B cell (primary cell): Measurements from ENCODE around the gene GALNT7. TPM values are rescaled to one million over a fixed set of nuclear protein-coding genes. Genes with fewer than 3 reads are reported as not detected.

ENCODE experiments used
- ATAC-seq: fragments of 200-7000 bp; cut with Tn5 transposase; one replicate; pipeline ENCODE4 v1.10.0; 2021; ENCODE audit warnings: low read depth, mild to moderate bottlenecking, moderate number of reproducible peaks, moderate library complexity
- CTCF ChIA-PET: fragments of 350-600 bp; sonication (Branson Sonifier 250); formaldehyde crosslinking; loops from one replicate; lab custom pipeline; 2021; ENCODE audit warnings: antibody characterized with exemption, inconsistent platforms; lab: Charles Lee
- POLR2A ChIA-PET: fragments of 350-600 bp; sonication (Branson Sonifier 250); formaldehyde crosslinking; loops from one replicate; lab custom pipeline; 2021; ENCODE audit warnings: antibody characterized with exemption; lab: Charles Lee
- DNase-seq: peaks from one replicate; pipeline ENCODE4 v3.0.0; 2013
- H2AFZ ChIP-seq: 2 replicates; pipeline ENCODE4 v1.6.1; 2012; ENCODE audit warnings: mild to moderate bottlenecking, low read depth, low read length; ENCODE audit not compliant: insufficient read depth, poor library complexity, severe bottlenecking
- H3K27ac ChIP-seq, 2 donors: 1 replicate in 1 of 2; 2 replicates in 1 of 2; pipeline ENCODE4 v1.5.1; 2012 to 2013; ENCODE audit warnings: low read length in 2 of 2, mild to moderate bottlenecking in 2 of 2, moderate library complexity in 1 of 2
- H3K27me3 ChIP-seq, 4 experiments: fragments of 200-600 bp in 1 of 4; sonication (generic) in 1 of 4; replicated peaks in 1 of 4; 1 replicate in 2 of 4; 2 replicates in 2 of 4; pipeline versions ENCODE4 v1.6.1 to v1.7.0; 2013 to 2016; ENCODE audit warnings: low read length in 3 of 4, mild to moderate bottlenecking in 2 of 4, mixed read lengths in 1 of 4, moderate library complexity in 1 of 4; ENCODE audit not compliant: insufficient read depth in 4 of 4, control insufficient read depth in 3 of 4; ENCODE audit errors: control extremely low read depth in 1 of 4
- H3K36me3 ChIP-seq, 2 experiments: replicated peaks in 1 of 2; 1 replicate in 1 of 2; 2 replicates in 1 of 2; pipeline versions ENCODE4 v1.6.1 to v1.7.1; 2013; ENCODE audit warnings: low read length in 1 of 2; ENCODE audit not compliant: insufficient read depth in 2 of 2, control insufficient read depth in 1 of 2; ENCODE audit errors: control extremely low read depth in 1 of 2, extremely low read depth in 1 of 2
- H3K4me1 ChIP-seq, 2 donors: fragments of 200-600 bp in 1 of 2; sonication (generic) in 1 of 2; 1 replicate in 1 of 2; 2 replicates in 1 of 2; pipeline versions ENCODE4 v1.5.1 to v1.6.1; 2013 to 2017; ENCODE audit warnings: low read length in 2 of 2; ENCODE audit not compliant: control insufficient read depth in 2 of 2, insufficient read depth in 2 of 2
- H3K4me2 ChIP-seq: replicated peaks from 2 replicates; pipeline ENCODE3; 2012; ENCODE audit warnings: mild to moderate bottlenecking, low read depth, low read length; ENCODE audit not compliant: poor library complexity, severe bottlenecking
- H3K4me3 ChIP-seq, 5 experiments: fragments of 200-600 bp in 1 of 5; sonication (generic) in 1 of 5; 1 replicate in 3 of 5; 2 replicates in 2 of 5; pipeline versions ENCODE4 v1.5.1 to v1.7.0; 2011 to 2016; ENCODE audit warnings: low read length in 4 of 5, mild to moderate bottlenecking in 4 of 5, low read depth in 2 of 5, control low read depth in 1 of 5, moderate library complexity in 1 of 5; ENCODE audit not compliant: insufficient read depth in 1 of 5; ENCODE audit errors: control extremely low read depth in 1 of 5, extremely low read depth in 1 of 5
- H3K79me2 ChIP-seq: fragments of 200-600 bp; sonication (generic); one replicate; pipeline ENCODE4 v1.6.0; 2016; ENCODE audit warnings: low read length; ENCODE audit not compliant: control insufficient read depth, insufficient read depth
- H3K9ac ChIP-seq: fragments of 200-600 bp; sonication (generic); 2 replicates; pipeline ENCODE4 v1.6.1; 2017; ENCODE audit warnings: mild to moderate bottlenecking, low read length, moderate library complexity
- H3K9me3 ChIP-seq, 3 donors: one replicate each; pipeline versions ENCODE4 v1.6.1 to v1.7.1; 2013; ENCODE audit warnings: low read length in 2 of 3; ENCODE audit not compliant: control insufficient read depth in 2 of 3, insufficient read depth in 1 of 3; ENCODE audit errors: control extremely low read depth in 1 of 3
- H4K20me1 ChIP-seq: 2 replicates; pipeline ENCODE4 v1.6.0; 2012; ENCODE audit warnings: mild to moderate bottlenecking, low read length; ENCODE audit not compliant: insufficient read depth, control insufficient read depth, poor library complexity, severe bottlenecking
- H3K27ac Mint-ChIP-seq: one replicate; pipeline ENCODE4 v1.8.0; 2021; ENCODE audit warnings: mixed read lengths
- H3K27me3 Mint-ChIP-seq: one replicate; pipeline ENCODE4 v1.8.0; 2021; ENCODE audit warnings: mixed read lengths
- H3K4me1 Mint-ChIP-seq: one replicate; pipeline ENCODE4 v1.8.0; 2021; ENCODE audit warnings: mixed read lengths
- H3K4me3 Mint-ChIP-seq: one replicate; pipeline ENCODE4 v1.8.0; 2021; ENCODE audit warnings: mixed read lengths
- H3K9me3 Mint-ChIP-seq: one replicate; pipeline ENCODE4 v1.8.0; 2022; ENCODE audit warnings: mixed read lengths; ENCODE audit not compliant: insufficient read depth
- CTCF ChIP-seq: fragments of 200-600 bp; IDR thresholded peaks from one replicate; pipeline ENCODE4 v1.8.0; 2022; ENCODE audit warnings: antibody characterized with exemption, mild to moderate bottlenecking
- EZH2 ChIP-seq: IDR thresholded peaks from 2 replicates; pipeline ENCODE4 v1.6.1; 2012; ENCODE audit warnings: borderline replicate concordance, low read depth, mild to moderate bottlenecking, moderate library complexity, low read length; ENCODE audit not compliant: insufficient read depth, poor library complexity, severe bottlenecking
- WGBS: methylation state at CpG from one replicate; pipeline ENCODE4 v1.1.5; 2013; ENCODE audit warnings: missing lambda C conversion rate; ENCODE audit not compliant: insufficient coverage; 5-methylcytosine and 5-hydroxymethylcytosine counted together
- intact Hi-C: fragments of 100-400 bp; cut with micrococcal nuclease; formaldehyde crosslinking; loops from one replicate; pipeline ENCODE4 v1.10.0; 2022
- polyA plus RNA-seq: library from polyadenylated mRNA; depleted of rRNA; stranded (reverse); fragments of >200 nt; gene quantifications from 2 replicates; pipeline ENCODE4 v1.2.3, GENCODE V29; 2012
- total RNA-seq, 2 donors: library from RNA; stranded (reverse); fragments of 120-200 nt in 1 of 2; gene quantifications; 1 replicate in 1 of 2; 2 replicates in 1 of 2; pipeline versions ENCODE4 v1.2.3 to v1.2.4, GENCODE V29; 2013 to 2022

The GALNT7 gene
- total and polyA plus RNA-seq, 2 donors (not counting 1 experiment from before 2014, with no cell fraction given): 5.8 to 23.7 TPM

GRCh38 chr4:173261052-173261451, 92.4 kb downstream of the GALNT7 start:
- Histone ChIP-seq H3K27ac (no peak overlapping the region), H3K27me3 (no peaks in the 10 kb centered on the region), H3K4me1 (peaks cover 29 to 30% of the 10 kb centered on the region in 2 donors), H4K20me1 (peaks cover 20% of the 10 kb centered on the region), H2AFZ (no peak overlapping the region), H3K4me3 (no peak overlapping the region), H3K4me2 (no peak overlapping the region), H3K36me3 (peaks cover 0 to 4% of the 10 kb centered on the region in 2 experiments), H3K9me3 (no peaks in the 10 kb centered on the region), H3K79me2 (peaks cover 45% of the 10 kb centered on the region), H3K9ac (no peak overlapping the region)
- CTCF ChIA-PET: interaction anchor here (1.3 to 7.2 kb wide), 5 partner anchors 9 to 249 kb away, joined by 3 to 56 read pairs (median 5); no protein-coding TSS in a partner anchor
- DNase-seq: no peak
- H3K4me1 Mint-ChIP-seq: peaks cover 43% of the 10 kb centered on the region
- POLR2A ChIA-PET: no interaction called here
- ATAC-seq: no peak
- no CpG with 5 or more reads among the region's 2 CpGs for WGBS
- H3K27ac Mint-ChIP-seq: no peak overlapping the region
- no peaks in the 10 kb centered on the region for H3K9me3 Mint-ChIP-seq
- intact Hi-C loops: no loop called here
- H3K4me3 Mint-ChIP-seq: no peak overlapping the region
- H3K27me3 Mint-ChIP-seq: no peaks in the 10 kb centered on the region
- TF ChIP-seq CTCF (no peak), EZH2 (no peak)

GRCh38 chr4:173262375-173262774, 93.8 kb downstream of the GALNT7 start:
- POLR2A ChIA-PET: no interaction called here
- Histone ChIP-seq H3K4me1 (peaks cover 29 to 30% of the 10 kb centered on the region in 2 donors), H3K9me3 (no peaks in the 10 kb centered on the region), H3K4me2 (peak overlapping the region; percentile 25), H3K4me3 (no peak overlapping the region), H3K9ac (peak overlapping the region; percentile 16), H2AFZ (no peak overlapping the region), H3K27me3 (no peaks in the 10 kb centered on the region), H4K20me1 (peaks cover 10% of the 10 kb centered on the region), H3K36me3 (peaks cover 0 to 4% of the 10 kb centered on the region in 2 experiments), H3K27ac (no peak overlapping the region), H3K79me2 (peaks cover 51% of the 10 kb centered on the region)
- no CpG with 5 or more reads among the region's 2 CpGs for WGBS
- Mint-ChIP-seq H3K27me3 (no peaks in the 10 kb centered on the region), H3K27ac (no peak overlapping the region), H3K9me3 (no peaks in the 10 kb centered on the region), H3K4me1 (peaks cover 42% of the 10 kb centered on the region), H3K4me3 (no peak overlapping the region)
- TF ChIP-seq CTCF (no peak), EZH2 (no peak)
- CTCF ChIA-PET: interaction anchor here (0.7 to 7.2 kb wide), 3 partner anchors 29 to 250 kb away, joined by 3 to 56 read pairs (median 8); no protein-coding TSS in a partner anchor
- DNase-seq (no peak), ATAC-seq (no peak)
- intact Hi-C loops: no loop called here
